ENCODE results near the gene SLC5A7.

SLC5A7 gene

DNA sequence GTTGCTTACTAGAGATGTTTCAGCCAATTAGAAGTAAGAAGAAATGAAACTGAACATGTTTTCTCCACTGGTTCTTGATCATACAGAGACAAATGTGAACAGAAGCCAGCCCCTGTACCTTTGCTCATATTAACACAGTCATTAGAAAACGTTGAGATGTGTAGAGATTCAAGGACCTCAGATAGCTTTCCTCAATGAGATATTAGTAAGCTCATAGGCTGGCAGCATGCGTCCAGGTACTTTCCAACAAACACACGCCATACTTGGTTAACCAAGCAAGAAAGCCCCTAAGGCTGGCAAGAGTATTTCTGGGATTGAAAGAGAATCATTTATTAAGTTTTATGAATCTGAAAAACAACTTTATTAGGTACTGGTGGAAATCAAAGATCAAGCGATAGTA lies 37.5 kb downstream of the SLC5A7 start:
- Histone ChIP-seq H4K20me1 (ENCODE audit: insufficient read depth, low read length) (no peaks in the 10 kb centered on the region), H3K9me2 (ENCODE audit: low read depth, low read length) (no peaks in the 10 kb centered on the region), H3K4me3 (ENCODE audit: low read depth, low read length, poor library complexity, severe bottlenecking) (no peak overlapping the region), H3F3A (ENCODE audit: insufficient read depth, low read length) (no peaks in the 10 kb centered on the region), H3K9ac (ENCODE audit: low read length) (no peak overlapping the region), H3K36me3 (ENCODE audit: insufficient read depth, low read length) (no peaks in the 10 kb centered on the region), H3K4me2 (ENCODE audit: low read length) (no peak overlapping the region), H3K27me3 (ENCODE audit: insufficient read depth, low read length) (no peaks in the 10 kb centered on the region), H3K4me1 (ENCODE audit: insufficient read depth, low read length, severe bottlenecking) (no peaks in the 10 kb centered on the region), H3K9me3 (ENCODE audit: low read length) (no peaks in the 10 kb centered on the region), H3K27ac (ENCODE audit: low read depth, low read length, poor library complexity, severe bottlenecking) (no peak overlapping the region), H3K79me2 (ENCODE audit: insufficient read depth, low read length) (no peaks in the 10 kb centered on the region), H2AFZ (ENCODE audit: low read length) (no peak overlapping the region)
- TF ChIP-seq, protein P1, sequence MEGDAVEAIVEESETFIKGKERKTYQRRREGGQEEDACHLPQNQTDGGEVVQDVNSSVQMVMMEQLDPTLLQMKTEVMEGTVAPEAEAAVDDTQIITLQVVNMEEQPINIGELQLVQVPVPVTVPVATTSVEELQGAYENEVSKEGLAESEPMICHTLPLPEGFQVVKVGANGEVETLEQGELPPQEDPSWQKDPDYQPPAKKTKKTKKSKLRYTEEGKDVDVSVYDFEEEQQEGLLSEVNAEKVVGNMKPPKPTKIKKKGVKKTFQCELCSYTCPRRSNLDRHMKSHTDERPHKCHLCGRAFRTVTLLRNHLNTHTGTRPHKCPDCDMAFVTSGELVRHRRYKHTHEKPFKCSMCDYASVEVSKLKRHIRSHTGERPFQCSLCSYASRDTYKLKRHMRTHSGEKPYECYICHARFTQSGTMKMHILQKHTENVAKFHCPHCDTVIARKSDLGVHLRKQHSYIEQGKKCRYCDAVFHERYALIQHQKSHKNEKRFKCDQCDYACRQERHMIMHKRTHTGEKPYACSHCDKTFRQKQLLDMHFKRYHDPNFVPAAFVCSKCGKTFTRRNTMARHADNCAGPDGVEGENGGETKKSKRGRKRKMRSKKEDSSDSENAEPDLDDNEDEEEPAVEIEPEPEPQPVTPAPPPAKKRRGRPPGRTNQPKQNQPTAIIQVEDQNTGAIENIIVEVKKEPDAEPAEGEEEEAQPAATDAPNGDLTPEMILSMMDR (IDR thresholded peaks at IDR 0.05; ENCODE audit: low read length) = no peak
- no peak for TF ChIP-seq EZH2 (IDR thresholded peaks at IDR 0.05; ENCODE audit: borderline replicate concordance, low read length)

DNA sequence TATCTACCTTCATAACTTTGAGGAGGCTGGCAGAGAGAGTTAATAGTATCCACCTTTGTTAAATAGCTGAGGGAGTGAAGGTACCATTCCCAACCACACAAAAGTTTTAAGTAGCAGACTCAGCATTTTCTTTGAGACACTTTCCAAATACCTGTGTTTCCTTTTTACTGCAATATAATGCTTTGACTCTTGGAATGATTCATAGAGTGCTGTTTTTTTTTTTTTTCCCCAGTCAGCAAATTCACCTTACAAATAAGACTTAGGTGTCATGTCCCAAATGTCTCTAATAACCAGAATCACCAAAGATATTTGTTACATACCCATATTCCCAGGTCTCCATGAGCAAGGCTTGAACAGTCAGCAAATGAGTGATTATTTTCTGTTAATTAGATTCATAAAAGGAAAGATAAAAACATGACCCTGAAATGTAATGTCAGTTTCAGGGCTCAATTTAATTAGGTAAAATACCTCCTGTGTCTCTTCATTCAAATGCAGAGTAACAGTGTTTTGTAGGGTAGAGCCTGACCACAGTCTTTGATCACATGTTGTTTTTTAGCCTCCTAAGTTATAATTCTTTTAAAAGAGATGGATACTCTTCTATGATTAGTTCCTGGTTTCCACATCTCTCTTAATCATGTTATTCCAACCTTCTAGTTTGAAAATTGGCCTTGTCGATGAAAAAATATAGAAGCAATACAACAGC lies 39.9 kb downstream of the SLC5A7 start:
- Histone ChIP-seq H3K27me3 (ENCODE audit: insufficient read depth, low read length) (no peaks in the 10 kb centered on the region), H3F3A (ENCODE audit: insufficient read depth, low read length) (no peaks in the 10 kb centered on the region), H3K4me2 (ENCODE audit: low read length) (no peak overlapping the region), H3K4me1 (ENCODE audit: insufficient read depth, low read length, severe bottlenecking) (no peaks in the 10 kb centered on the region), H3K9me2 (ENCODE audit: low read depth, low read length) (no peaks in the 10 kb centered on the region), H3K36me3 (ENCODE audit: insufficient read depth, low read length) (no peaks in the 10 kb centered on the region), H3K4me3 (ENCODE audit: low read depth, low read length, poor library complexity, severe bottlenecking) (no peak overlapping the region), H3K27ac (ENCODE audit: low read depth, low read length, poor library complexity, severe bottlenecking) (no peak overlapping the region), H4K20me1 (ENCODE audit: insufficient read depth, low read length) (no peaks in the 10 kb centered on the region), H3K9me3 (ENCODE audit: low read length) (no peaks in the 10 kb centered on the region), H3K79me2 (ENCODE audit: insufficient read depth, low read length) (no peaks in the 10 kb centered on the region), H3K9ac (ENCODE audit: low read length) (no peak overlapping the region), H2AFZ (ENCODE audit: low read length) (no peak overlapping the region)
- TF ChIP-seq EZH2 (IDR thresholded peaks at IDR 0.05; ENCODE audit: borderline replicate concordance, low read length) = no peak
- TF ChIP-seq, protein P1 (IDR thresholded peaks at IDR 0.05; ENCODE audit: low read length) = no peak

DNA sequence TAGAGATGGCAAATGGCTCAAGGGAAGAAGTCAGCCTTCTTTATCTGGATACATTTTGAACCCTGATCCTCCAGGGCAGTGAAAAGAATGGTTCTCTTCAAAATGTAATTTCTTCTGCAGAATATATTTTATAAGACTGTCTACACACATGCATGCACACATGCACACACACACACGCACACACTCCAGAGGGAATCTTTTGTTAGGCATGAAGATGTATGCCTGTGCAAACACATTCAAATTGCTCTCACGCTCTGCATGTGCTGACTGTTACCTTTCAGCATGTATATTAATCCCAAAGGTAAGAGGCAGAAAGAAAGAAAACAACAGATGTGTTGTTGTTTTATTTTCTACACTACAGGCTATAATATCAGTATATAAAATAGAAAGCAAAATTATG lies 43.2 kb downstream of the SLC5A7 start:
- no peaks in the 10 kb centered on the region for H4K20me1 ChIP-seq (ENCODE audit: insufficient read depth, low read length)
- no peaks in the 10 kb centered on the region for H3K9me3 ChIP-seq (ENCODE audit: low read length)
- no peak for TF ChIP-seq EZH2 (IDR thresholded peaks at IDR 0.05; ENCODE audit: borderline replicate concordance, low read length)
- TF ChIP-seq, protein P1 (IDR thresholded peaks at IDR 0.05; ENCODE audit: low read length) = no peak

More for the DNA sequence above, 43.2 kb downstream of the SLC5A7 start:
- no peaks in the 10 kb centered on the region for H3K9me2 ChIP-seq (ENCODE audit: low read depth, low read length)
- no peaks in the 10 kb centered on the region for H3K4me1 ChIP-seq (ENCODE audit: insufficient read depth, low read length, severe bottlenecking)
- no peaks in the 10 kb centered on the region for H3K36me3 ChIP-seq (ENCODE audit: insufficient read depth, low read length)
- no peaks in the 10 kb centered on the region for H3F3A ChIP-seq (ENCODE audit: insufficient read depth, low read length)
- no peak overlapping the region for H2AFZ ChIP-seq (ENCODE audit: low read length)
- no peak overlapping the region for H3K4me2 ChIP-seq (ENCODE audit: low read length)
- no peak overlapping the region for H3K9ac ChIP-seq (ENCODE audit: low read length)
- no peaks in the 10 kb centered on the region for H3K27me3 ChIP-seq (ENCODE audit: insufficient read depth, low read length)
- H3K4me3 ChIP-seq (ENCODE audit: low read depth, low read length, poor library complexity, severe bottlenecking) = no peak overlapping the region
- H3K79me2 ChIP-seq (ENCODE audit: insufficient read depth, low read length) = no peaks in the 10 kb centered on the region
- no peak overlapping the region for H3K27ac ChIP-seq (ENCODE audit: low read depth, low read length, poor library complexity, severe bottlenecking)
